Smooth muscle cell of trachea (primary cell): ENCODE measurements around the gene INSYN2B. TPM values are rescaled to one million over a fixed set of nuclear protein-coding genes. Genes with fewer than 3 reads are reported as not detected.

Experiments used
- total RNA-seq: library from RNA; depleted of rRNA; stranded (reverse); fragments of >200 nt; gene quantifications from 2 replicates; pipeline ENCODE4 v1.2.1, GENCODE V29; 2014

The INSYN2B gene
- 5.8 and 14.6 TPM in 2 replicates for total RNA-seq

GRCh38 chr5:169980418-169981053 is at the start of gene INSYN2B:
INSYN2B (minus strand) TSS chr5:169980495; CDS start chr5:169883898, 96,597 bp downstream.

Other genes starting within 250 kb of the INSYN2B start
- not detected in 2 replicates for gene FOXI1, start 125.4 kb upstream of the INSYN2B start, total RNA-seq